IMR-90 (cell line): ENCODE data around the gene HDAC9. TPM values are rescaled to one million over a fixed set of nuclear protein-coding genes. Genes with fewer than 3 reads are reported as not detected.

ENCODE experiments used
- ATAC-seq: fragments of 200-7000 bp; cut with Tn5 transposase; 2 replicates; pipeline ENCODE4 v1.9.1; 2020; ENCODE audit warnings: low read depth, mild to moderate bottlenecking, moderate library complexity
- BruUV-seq: library from RNA; stranded (reverse); fragments of 400-500 nt; replicated peaks from 2 replicates; lab custom pipeline; 2021; lab: Mats Ljungman, UMichigan
- CTCF ChIA-PET: fragments of 300-600 bp; formaldehyde crosslinking; extraction: SDS; loops from one replicate; lab custom pipeline; 2021; ENCODE audit warnings: antibody characterized with exemption; lab: Yijun Ruan, JAX
- POLR2A ChIA-PET: fragments of 300-600 bp; sonication (Branson Sonifier 250); formaldehyde crosslinking; loops from one replicate; lab custom pipeline; 2022; ENCODE audit warnings: antibody characterized with exemption; ENCODE audit not compliant: unreplicated experiment; lab: Charles Lee
- DNase-seq: peaks from one replicate; pipeline ENCODE4 v3.0.0; 2013
- H2AFZ ChIP-seq: replicated peaks from 2 replicates; pipeline ENCODE3; 2013; ENCODE audit warnings: low read length, mild to moderate bottlenecking; ENCODE audit not compliant: poor library complexity
- H2AK5ac ChIP-seq: 2 replicates; pipeline ENCODE4 v1.6.1; 2013; ENCODE audit warnings: low read depth, low read length, inconsistent platforms
- H2AK9ac ChIP-seq: replicated peaks from 2 replicates; pipeline ENCODE3; 2013; ENCODE audit warnings: mild to moderate bottlenecking, low read depth, low read length, moderate library complexity; ENCODE audit not compliant: poor library complexity
- H2BK120ac ChIP-seq: 2 replicates; pipeline ENCODE4 v1.6.1; 2013; ENCODE audit warnings: low read depth, low read length, inconsistent platforms
- H2BK15ac ChIP-seq: 3 replicates; pipeline ENCODE4 v1.6.1; 2013; ENCODE audit warnings: low read depth, low read length, inconsistent platforms
- H2BK20ac ChIP-seq: 2 replicates; pipeline ENCODE4 v1.6.1; 2013; ENCODE audit warnings: low read depth, mild to moderate bottlenecking, inconsistent platforms, low read length, moderate library complexity
- H2BK5ac ChIP-seq: 2 replicates; pipeline ENCODE4 v1.6.1; 2013; ENCODE audit warnings: mild to moderate bottlenecking, low read depth, low read length, inconsistent platforms; ENCODE audit not compliant: poor library complexity, severe bottlenecking
- H3K14ac ChIP-seq: replicated peaks from 2 replicates; pipeline ENCODE4 v1.6.1; 2013; ENCODE audit warnings: low read depth, low read length, inconsistent platforms
- H3K18ac ChIP-seq: 2 replicates; pipeline ENCODE4 v1.6.1; 2013; ENCODE audit warnings: low read depth, low read length, control low read depth
- H3K23ac ChIP-seq: 2 replicates; pipeline ENCODE4 v1.6.1; 2013; ENCODE audit warnings: low read depth, low read length, inconsistent platforms
- H3K27ac ChIP-seq: 2 replicates; pipeline ENCODE4 v1.5.1; 2013; ENCODE audit warnings: mild to moderate bottlenecking, control low read depth, low read length; ENCODE audit not compliant: insufficient read depth
- H3K27me3 ChIP-seq: 2 replicates; pipeline ENCODE4 v1.6.1; 2013; ENCODE audit warnings: low read length; ENCODE audit not compliant: control insufficient read depth, insufficient read depth
- H3K36me3 ChIP-seq: 2 replicates; pipeline ENCODE4 v1.6.1; 2013; ENCODE audit warnings: low read length, mixed read lengths; ENCODE audit not compliant: control insufficient read depth, insufficient read depth
- H3K4ac ChIP-seq: 2 replicates; pipeline ENCODE4 v1.6.1; 2013; ENCODE audit warnings: low read depth, low read length, inconsistent platforms
- H3K4me1 ChIP-seq: 2 replicates; pipeline ENCODE4 v1.6.1; 2013; ENCODE audit warnings: low read length, mixed read lengths; ENCODE audit not compliant: control insufficient read depth, insufficient read depth
- H3K4me2 ChIP-seq: 2 replicates; pipeline ENCODE4 v1.6.1; 2013; ENCODE audit warnings: low read depth, mild to moderate bottlenecking, control low read depth, low read length, moderate library complexity
- H3K4me3 ChIP-seq: 2 replicates; pipeline ENCODE4 v1.5.1; 2013; ENCODE audit warnings: low read depth, mild to moderate bottlenecking, control low read depth, low read length, moderate library complexity; ENCODE audit not compliant: insufficient read depth
- H3K56ac ChIP-seq: 2 replicates; pipeline ENCODE4 v1.6.1; 2013; ENCODE audit warnings: low read length, inconsistent platforms; ENCODE audit not compliant: insufficient read depth; ENCODE audit errors: extremely low read depth
- H3K79me1 ChIP-seq, 2 experiments: 2 replicates each; pipeline ENCODE4 v1.6.1; 2013; ENCODE audit warnings: low read length in 2 of 2, inconsistent platforms in 1 of 2, low read depth in 1 of 2
- H3K9ac ChIP-seq: 2 replicates; pipeline ENCODE4 v1.6.1; 2013; ENCODE audit warnings: low read depth, low read length, control low read depth
- H3K9me1 ChIP-seq: 2 replicates; pipeline ENCODE4 v1.6.1; 2013; ENCODE audit warnings: low read length, inconsistent platforms; ENCODE audit not compliant: insufficient read depth
- H3K9me3 ChIP-seq: 2 replicates; pipeline ENCODE4 v1.6.1; 2013; ENCODE audit warnings: low read length; ENCODE audit not compliant: control insufficient read depth, insufficient read depth
- H4K20me1 ChIP-seq: 2 replicates; pipeline ENCODE4 v1.6.1; 2013; ENCODE audit warnings: low read length, inconsistent platforms; ENCODE audit not compliant: insufficient read depth
- H4K5ac ChIP-seq: 2 replicates; pipeline ENCODE4 v1.6.1; 2013; ENCODE audit warnings: mild to moderate bottlenecking, low read depth, low read length, control low read depth
- H4K8ac ChIP-seq, 2 experiments: 2 replicates each; pipeline ENCODE4 v1.6.1; 2013; ENCODE audit warnings: low read depth in 2 of 2, low read length in 2 of 2, control low read depth in 1 of 2, inconsistent platforms in 1 of 2
- H4K91ac ChIP-seq: 2 replicates; pipeline ENCODE4 v1.6.1; 2013; ENCODE audit warnings: low read depth, low read length, inconsistent platforms; ENCODE audit not compliant: insufficient read depth
- CHD1 ChIP-seq: IDR thresholded peaks from 2 replicates; pipeline ENCODE4 v1.6.1; 2012; ENCODE audit warnings: low read depth, low read length, improper control_type of control experiment
- CTCF ChIP-seq: conservative IDR thresholded peaks from 2 replicates; pipeline ENCODE4 v1.5.1; 2012; ENCODE audit warnings: mild to moderate bottlenecking, low read depth, low read length, improper control_type of control experiment
- ELK1 ChIP-seq: fragments of 150-350 bp; IDR thresholded peaks from 2 replicates; pipeline ENCODE4 v1.6.1; 2016; ENCODE audit warnings: low read depth, mild to moderate bottlenecking, low read length, moderate library complexity, borderline replicate concordance
- FOS ChIP-seq: fragments of 150-350 bp; IDR thresholded peaks from 2 replicates; pipeline ENCODE4 v1.6.1; 2016; ENCODE audit warnings: low read depth, low read length
- MAFK ChIP-seq: IDR thresholded peaks from 2 replicates; pipeline ENCODE4 v1.6.1; 2012; ENCODE audit warnings: low read depth, low read length, improper control_type of control experiment
- MAZ ChIP-seq: IDR thresholded peaks from 2 replicates; pipeline ENCODE4 v1.6.1; 2012; ENCODE audit warnings: low read depth, mild to moderate bottlenecking, low read length, improper control_type of control experiment, moderate library complexity, borderline replicate concordance
- MXI1 ChIP-seq: IDR thresholded peaks from 2 replicates; pipeline ENCODE4 v1.6.1; 2012; ENCODE audit warnings: low read depth, mild to moderate bottlenecking, low read length, moderate library complexity, borderline replicate concordance
- NFE2L2 ChIP-seq: fragments of 150-350 bp; IDR thresholded peaks from 2 replicates; pipeline ENCODE4 v1.6.1; 2016; ENCODE audit warnings: low read depth, mild to moderate bottlenecking, low read length
- POLR2A ChIP-seq: IDR thresholded peaks from 2 replicates; pipeline ENCODE4 v1.6.1; 2012; ENCODE audit warnings: mild to moderate bottlenecking, low read depth, low read length
- RAD21 ChIP-seq: IDR thresholded peaks from 2 replicates; pipeline ENCODE4 v1.6.1; 2012; ENCODE audit warnings: low read length, improper control_type of control experiment
- RCOR1 ChIP-seq: IDR thresholded peaks from 2 replicates; pipeline ENCODE4 v1.6.1; 2012; ENCODE audit warnings: mild to moderate bottlenecking, low read length, improper control_type of control experiment; ENCODE audit not compliant: insufficient replicate concordance
- RFX5 ChIP-seq: IDR thresholded peaks from 2 replicates; pipeline ENCODE4 v1.8.0; 2012; ENCODE audit warnings: low read depth, mild to moderate bottlenecking, low read length, moderate library complexity
- SMC3 ChIP-seq: fragments of 150-350 bp; IDR thresholded peaks from 2 replicates; pipeline ENCODE4 v1.6.1; 2016; ENCODE audit warnings: low read depth, mild to moderate bottlenecking, antibody characterized with exemption, low read length, moderate library complexity
- USF2 ChIP-seq: fragments of 150-350 bp; IDR thresholded peaks from 2 replicates; pipeline ENCODE4 v1.6.1; 2017; ENCODE audit warnings: mild to moderate bottlenecking, antibody characterized with exemption, low read length, low read depth
- WGBS, 2 experiments: methylation state at CpG; one replicate each; pipeline versions ENCODE4 v1.1.5 to v1.1.7; 2013; ENCODE audit warnings: missing lambda C conversion rate in 2 of 2; ENCODE audit not compliant: insufficient read length in 1 of 2; ENCODE audit errors: extremely low coverage in 2 of 2; 5-methylcytosine and 5-hydroxymethylcytosine counted together
- dilution Hi-C: fragments of 300-500 bp; cut with HindIII; formaldehyde crosslinking; loops from one replicate; pipeline ENCODE4 v1.14.3; 2018; ENCODE audit warnings: low sequenced_read_pairs; ENCODE audit not compliant: unreplicated experiment
- in situ Hi-C: fragments of 300-500 bp; cut with MboI; formaldehyde crosslinking; loops from 3 replicates; pipeline ENCODE4 v1.14.3; 2019; ENCODE audit warnings: low sequenced_read_pairs, inconsistent platforms, mixed read lengths
- intact Hi-C: fragments of 100-400 bp; cut with micrococcal nuclease; formaldehyde crosslinking; loops from 2 replicates; pipeline ENCODE4 v1.10.0; 2022
- polyA plus RNA-seq, 3 experiments: library from polyadenylated mRNA; depleted of rRNA; stranded (reverse); fragments of >200 nt; gene quantifications; 2 replicates each; pipeline ENCODE4 v1.2.3, GENCODE V29; 2012; ENCODE audit warnings: low replicate concordance in 1 of 3
- total RNA-seq: library from RNA; depleted of rRNA; stranded (reverse); fragments of >200 nt; gene quantifications from 2 replicates; pipeline ENCODE4 v1.2.3, GENCODE V29; 2012

The HDAC9 gene
- total and polyA plus RNA-seq, 2 of the 4 experiments (the other 2 are of a cell fraction), result 4.3 to 24.7 TPM

GRCh38 chr7:18771834-18772566 is 276.5 kb downstream of the HDAC9 start:
- no peak overlapping the region for H3K23ac ChIP-seq
- peak overlapping the region; percentile 27; the same call in 1 of the 2 replicates for H2AK5ac ChIP-seq
- H2BK20ac ChIP-seq, result no peak overlapping the region
- BruUV-seq, result no TSS peak
- H3K9me3 ChIP-seq, result no peaks in the 10 kb centered on the region
- H3K36me3 ChIP-seq, result no peaks in the 10 kb centered on the region
- no peak overlapping the region for H4K91ac ChIP-seq
- ChIA-PET CTCF (no interaction called here), POLR2A (no interaction called here)
- no peak overlapping the region for H3K27ac ChIP-seq
- H2AFZ ChIP-seq, result no peak overlapping the region
- WGBS, 2 experiments, result no CpG with 5 or more reads among the region's 2 CpGs
- dilution Hi-C loops (no loop called here), in situ Hi-C loops (no loop called here), intact Hi-C loops (no loop called here)
- no peak overlapping the region for H2AK9ac ChIP-seq
- no peak overlapping the region for H3K9ac ChIP-seq
- 0 out of 2 replicates have a peak overlapping the region, but pooled peaks have one; percentile 43 for H3K14ac ChIP-seq
- H3K4ac ChIP-seq, result no peak overlapping the region
- H4K20me1 ChIP-seq, result no peaks in the 10 kb centered on the region
- no peak overlapping the region for H3K18ac ChIP-seq
- H2BK120ac ChIP-seq, result no peak overlapping the region
- H4K5ac ChIP-seq, result no peak overlapping the region
- DNase-seq (no peak), ATAC-seq (no peak)
- no peak overlapping the region for H2BK5ac ChIP-seq
- peaks cover 7% of the 10 kb centered on the region; the same call in 1 of the 2 replicates for H3K4me1 ChIP-seq
- no peak overlapping the region for H3K4me3 ChIP-seq
- no peaks in the 10 kb centered on the region for H3K27me3 ChIP-seq
- H3K79me1 ChIP-seq, result no peaks in the 10 kb centered on the region
- no peak overlapping the region for H4K8ac ChIP-seq
- H3K56ac ChIP-seq, result no peak overlapping the region
- peaks cover 6% of the 10 kb centered on the region for H3K9me1 ChIP-seq
- H2BK15ac ChIP-seq, result no peak overlapping the region; the same call in 2 of the 3 replicates
- TF ChIP-seq SMC3, result no peak
- TF ChIP-seq CTCF, result no peak
- TF ChIP-seq ELK1, result no peak
- no peak for TF ChIP-seq USF2
- TF ChIP-seq CHD1, result no peak
- TF ChIP-seq MXI1, result no peak
- TF ChIP-seq POLR2A, result no peak
- TF ChIP-seq MAZ, result no peak
- no peak for TF ChIP-seq MAFK
- TF ChIP-seq RCOR1, result no peak
- no peak for TF ChIP-seq RAD21
- TF ChIP-seq RFX5, result no peak
- no peak for TF ChIP-seq NFE2L2
- no peak for TF ChIP-seq FOS
- H3K4me2 ChIP-seq, result no peak overlapping the region
